Common myeloid progenitor, CD34-positive (primary cell): ENCODE data around the gene PNP.

ENCODE experiments used
- CTCF ChIA-PET: fragments of 350-600 bp; sonication (Branson Sonifier 250); formaldehyde crosslinking; loops from one replicate; lab custom pipeline; 2021; ENCODE audit warnings: antibody characterized with exemption; lab: Charles Lee
- POLR2A ChIA-PET: fragments of 350-600 bp; sonication (Branson Sonifier 250); formaldehyde crosslinking; loops from one replicate; lab custom pipeline; 2021; ENCODE audit warnings: antibody characterized with exemption; lab: Charles Lee
- DNase-seq, 3 donors: peaks; one replicate each; pipeline versions ENCODE4 v3.0.0 to v3.0.0-alpha.2; 2013
- H3K27ac ChIP-seq, 2 experiments: 1 replicate in 1 of 2; 2 replicates in 1 of 2; pipeline ENCODE4 v1.7.0; 2013; ENCODE audit warnings: inconsistent platforms in 2 of 2, low read length in 2 of 2, mild to moderate bottlenecking in 2 of 2, low read depth in 1 of 2, moderate library complexity in 1 of 2; ENCODE audit not compliant: severe bottlenecking in 2 of 2, insufficient read depth in 1 of 2, poor library complexity in 1 of 2
- H3K27me3 ChIP-seq, 5 experiments: replicated peaks in 2 of 5; 1 replicate in 3 of 5; 2 replicates in 2 of 5; pipeline versions ENCODE4 v1.6.1 to v1.7.0; 2013; ENCODE audit warnings: low read length in 4 of 5, mild to moderate bottlenecking in 2 of 5, moderate library complexity in 2 of 5, inconsistent platforms in 1 of 5; ENCODE audit not compliant: insufficient read depth in 5 of 5, control insufficient read depth in 4 of 5
- H3K36me3 ChIP-seq, 4 experiments: 1 replicate in 2 of 4; 2 replicates in 2 of 4; pipeline versions ENCODE4 v1.6.1 to v1.7.0; 2013; ENCODE audit warnings: low read length in 3 of 4, control low read depth in 1 of 4, mild to moderate bottlenecking in 1 of 4; ENCODE audit not compliant: control insufficient read depth in 4 of 4, insufficient read depth in 4 of 4
- H3K4me1 ChIP-seq, 4 experiments: 1 replicate in 3 of 4; 2 replicates in 1 of 4; pipeline versions ENCODE4 v1.6.1 to v1.7.1; 2013; ENCODE audit warnings: low read length in 3 of 4, mild to moderate bottlenecking in 3 of 4, control low read depth in 1 of 4, inconsistent platforms in 1 of 4, moderate library complexity in 1 of 4; ENCODE audit not compliant: control insufficient read depth in 4 of 4, insufficient read depth in 4 of 4; ENCODE audit errors: control extremely low read depth in 1 of 4
- H3K4me3 ChIP-seq, 7 experiments: 1 replicate in 4 of 7; 2 replicates in 3 of 7; pipeline versions ENCODE4 v1.5.1 to v1.7.0; 2013; ENCODE audit warnings: mild to moderate bottlenecking in 7 of 7, low read length in 6 of 7, moderate library complexity in 6 of 7, inconsistent platforms in 2 of 7, low read depth in 2 of 7, control low read depth in 1 of 7; ENCODE audit not compliant: insufficient read depth in 4 of 7, control insufficient read depth in 1 of 7; ENCODE audit errors: extremely low read depth in 1 of 7
- H3K9me3 ChIP-seq, 5 experiments: 1 replicate in 4 of 5; 2 replicates in 1 of 5; pipeline versions ENCODE4 v1.6.1 to v1.7.1; 2013; ENCODE audit warnings: low read length in 4 of 5, mild to moderate bottlenecking in 2 of 5, inconsistent platforms in 1 of 5, low read depth in 1 of 5, moderate library complexity in 1 of 5; ENCODE audit not compliant: control insufficient read depth in 4 of 5, insufficient read depth in 2 of 5; ENCODE audit errors: control extremely low read depth in 1 of 5
- WGBS: methylation state at CpG from one replicate; pipeline ENCODE4 v1.1.5; 2013; ENCODE audit not compliant: insufficient coverage; 5-methylcytosine and 5-hydroxymethylcytosine counted together

The PNP gene

GRCh38 chr14:20461225-20462141, 7.7 kb upstream of the PNP start, which contains the start of gene PIP4P1:
Gene PIP4P1, minus strand, starts transcription at chr14:20461434. Its CDS starts 109 bp downstream, at chr14:20461325.
- DNase-seq = peak; percentile 100
- peak within 1 kb of the TSS; percentile 71 to 91 (median 80) for H3K4me3 ChIP-seq
- peaks cover 5 to 35% (median 26%) of the 10 kb centered on the region in 4 experiments for H3K36me3 ChIP-seq
- CTCF ChIA-PET = interaction anchor here (0.8 to 3.4 kb wide), 6 partner anchors 8 to 69 kb away, joined by 3 to 18 read pairs (median 3); partner anchors contain the start of gene PNP
- no peaks in the 10 kb centered on the region for H3K9me3 ChIP-seq
- H3K4me1 ChIP-seq = peaks cover 8 to 57% (median 26%) of the 10 kb centered on the region in 4 experiments
- POLR2A ChIA-PET = interaction anchor here (0.6 to 1.6 kb wide), 4 partner anchors 8 to 141 kb away, joined by 3 to 11 read pairs (median 4); partner anchors contain the start of genes PARP2, PNP and TEP1
- under 1% methylated on average over 44 of the region's 67 CpGs for WGBS
- no peaks in the 10 kb centered on the region for H3K27me3 ChIP-seq
- peak within 1 kb of the TSS; percentile 64 to 87 for H3K27ac ChIP-seq

- H3K27ac ChIP-seq = peak overlapping the region; percentile 68 to 88
- no peaks in the 10 kb centered on the region for H3K9me3 ChIP-seq
- peak overlapping the region; percentile 74 to 98 (median 87) for H3K4me3 ChIP-seq
- H3K27me3 ChIP-seq = no peaks in the 10 kb centered on the region
- H3K4me1 ChIP-seq = peaks cover 8 to 28% (median 23%) of the 10 kb centered on the region in 4 experiments
- POLR2A ChIA-PET = interaction anchor here (0.7 to 1.9 kb wide), 6 partner anchors 7 to 126 kb away, joined by 3 to 15 read pairs (median 8); partner anchors contain the start of genes APEX1, OSGEP, PARP2 and PIP4P1
- no peak for DNase-seq
- peaks cover 5 to 25% (median 15%) of the 10 kb centered on the region in 4 experiments for H3K36me3 ChIP-seq
- CTCF ChIA-PET = interaction anchor here (1.1 to 3.2 kb wide), 3 partner anchors 8 to 60 kb away, joined by 3 to 14 read pairs (median 9); partner anchors contain the start of gene PIP4P1
- 35% methylated on average over 16 of the region's 16 CpGs for WGBS
Observed at GRCh38 chr14:20468764-20469241, 403 bp upstream of the PNP start.

GRCh38 chr14:20469890-20470602, 840 bp downstream of the PNP start:
- no peaks in the 10 kb centered on the region for H3K27me3 ChIP-seq
- H3K9me3 ChIP-seq = no peaks in the 10 kb centered on the region
- peaks cover 8 to 28% (median 23%) of the 10 kb centered on the region in 4 experiments for H3K4me1 ChIP-seq
- CTCF ChIA-PET = interaction anchor here (0.9 to 3.2 kb wide), 11 partner anchors 9 to 227 kb away, joined by 3 to 14 read pairs (median 4); partner anchors contain the start of gene PIP4P1
- H3K4me3 ChIP-seq = peak overlapping the region; percentile 74 to 98 (median 87)
- POLR2A ChIA-PET = interaction anchor here (0.6 to 1.9 kb wide), 9 partner anchors 8 to 127 kb away, joined by 3 to 15 read pairs (median 4); partner anchors contain the start of genes APEX1, OSGEP, PARP2 and PIP4P1
- WGBS = 2% methylated on average over 5 of the region's 12 CpGs
- peak; percentile 80 to 88 (median 84) for DNase-seq
- H3K27ac ChIP-seq = peak overlapping the region; percentile 68 to 88
- peaks cover 13 to 37% (median 25%) of the 10 kb centered on the region in 4 experiments for H3K36me3 ChIP-seq

GRCh38 chr14:20470603-20470901, 1.3 kb downstream of the PNP start:
- no peak for DNase-seq
- Histone ChIP-seq H3K27ac (peak overlapping the region in 1 of 2 experiments; percentile 88), H3K36me3 (peaks cover 17 to 42% (median 29%) of the 10 kb centered on the region in 4 experiments), H3K9me3 (no peaks in the 10 kb centered on the region), H3K4me3 (peak overlapping the region in 6 of 7 experiments; percentile 74 to 98 (median 89)), H3K4me1 (peaks cover 8 to 28% (median 23%) of the 10 kb centered on the region in 4 experiments), H3K27me3 (no peaks in the 10 kb centered on the region)
- 8% methylated on average over 2 of the region's 2 CpGs for WGBS
- CTCF ChIA-PET = interaction anchor here (1.2 to 3.2 kb wide), 8 partner anchors 9 to 227 kb away, joined by 3 to 14 read pairs (median 5); partner anchors contain the start of gene PIP4P1
- POLR2A ChIA-PET = interaction anchor here (1.4 to 1.9 kb wide), 2 partner anchors 16 to 56 kb away, joined by 4 to 15 read pairs; partner anchors contain the start of genes APEX1 and OSGEP

- H3K36me3 ChIP-seq = peaks cover 17 to 62% (median 41%) of the 10 kb centered on the region in 4 experiments
- WGBS = no CpG with 5 or more reads among the region's 2 CpGs
- no peaks in the 10 kb centered on the region for H3K27me3 ChIP-seq
- H3K4me1 ChIP-seq = peaks cover 15 to 47% (median 38%) of the 10 kb centered on the region in 4 experiments
- DNase-seq = peak in 1 of 3 donors; percentile 26
- CTCF ChIA-PET = interaction anchor here (0.6 kb wide), 1 partner anchor 61 kb away, joined by 4 read pairs; no protein-coding TSS in a partner anchor
- no peaks in the 10 kb centered on the region for H3K9me3 ChIP-seq
- H3K4me3 ChIP-seq = no peak overlapping the region
- POLR2A ChIA-PET = no interaction called here
- H3K27ac ChIP-seq = no peak overlapping the region
Observed at GRCh38 chr14:20472536-20473169, 3.4 kb downstream of the PNP start.

- DNase-seq = peak in 2 of 3 donors; percentile 36 to 49
- peaks cover 17 to 65% (median 42%) of the 10 kb centered on the region in 4 experiments for H3K36me3 ChIP-seq
- H3K4me3 ChIP-seq = peak overlapping the region in 2 of 7 experiments; percentile 1 to 2
- peak overlapping the region in 1 of 2 experiments; percentile 52 for H3K27ac ChIP-seq
- no peaks in the 10 kb centered on the region for H3K9me3 ChIP-seq
- ChIA-PET POLR2A (interaction anchor here (1.3 kb wide), 1 partner anchor 20 kb away, joined by 3 read pairs; no protein-coding TSS in a partner anchor), CTCF (interaction anchor here (0.7 to 1.4 kb wide), 2 partner anchors 35 to 42 kb away, joined by 3 to 4 read pairs; no protein-coding TSS in a partner anchor)
- 61% methylated on average over 4 of the region's 5 CpGs for WGBS
- peaks cover 8 to 26% (median 24%) of the 10 kb centered on the region in 4 experiments for H3K4me1 ChIP-seq
- no peaks in the 10 kb centered on the region for H3K27me3 ChIP-seq
Observed at GRCh38 chr14:20476776-20477175, 7.6 kb downstream of the PNP start.
